HG02642 (cell line): ENCODE data around the gene USP28.
"Not testable (repeated sequence)": the region's sequence is repeated elsewhere in the genome, so short reads cannot be mapped to it uniquely, and the experiment has no call there.

ENCODE experiments used
- ATAC-seq: cut with Tn5 transposase; IDR thresholded peaks from one replicate; pipeline ENCODE4 v1.9.1; 2021; ENCODE audit warnings: mild to moderate bottlenecking; ENCODE audit not compliant: unreplicated experiment, poor library complexity

The USP28 gene

DNA sequence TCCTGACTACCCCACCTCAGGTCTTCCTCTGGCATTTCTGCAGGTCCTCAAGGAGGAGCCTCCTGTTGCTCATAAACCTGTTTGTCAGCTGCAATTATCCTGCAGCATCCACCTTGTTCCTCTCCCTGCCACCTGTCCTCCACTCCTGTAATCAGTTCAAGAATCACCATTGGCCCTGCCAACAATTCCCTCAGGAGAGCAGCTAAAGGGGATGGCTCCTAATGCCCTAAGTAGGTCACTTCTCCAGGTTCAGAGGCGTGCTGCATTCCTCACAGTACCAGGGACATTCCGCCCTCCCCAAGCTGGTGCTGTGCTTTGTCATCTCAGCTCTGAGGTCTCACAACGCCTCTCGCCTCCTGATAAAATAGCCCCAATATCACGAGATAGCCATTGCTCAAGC, 93.7 kb downstream of the USP28 start:
- ATAC-seq = no peak

DNA sequence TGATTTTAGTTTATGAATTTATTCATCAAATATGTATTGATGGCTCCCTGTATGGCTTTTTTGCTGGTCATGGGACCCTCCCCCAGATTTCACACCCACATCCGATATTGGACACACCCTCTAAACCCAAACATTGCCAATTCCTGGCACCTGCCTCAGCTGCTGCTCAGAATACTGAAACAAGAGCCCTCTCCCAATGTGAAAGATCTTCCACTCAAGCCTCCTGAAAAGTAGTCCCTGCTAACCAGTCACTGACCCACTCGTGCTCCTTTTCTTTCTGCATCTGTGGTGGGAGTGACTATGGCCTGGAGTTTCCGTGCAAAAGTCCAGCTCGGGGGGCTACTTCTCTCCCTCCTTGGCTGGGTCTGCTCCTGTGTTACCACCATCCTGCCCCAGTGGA, 95.9 kb downstream of the USP28 start, which contains the start of gene CLDN25:
CLDN25 (plus strand) TSS at position 301 of the 400 bp plus-strand sequence; CDS start at position 301, 0 bp downstream.
- ATAC-seq = no peak

DNA sequence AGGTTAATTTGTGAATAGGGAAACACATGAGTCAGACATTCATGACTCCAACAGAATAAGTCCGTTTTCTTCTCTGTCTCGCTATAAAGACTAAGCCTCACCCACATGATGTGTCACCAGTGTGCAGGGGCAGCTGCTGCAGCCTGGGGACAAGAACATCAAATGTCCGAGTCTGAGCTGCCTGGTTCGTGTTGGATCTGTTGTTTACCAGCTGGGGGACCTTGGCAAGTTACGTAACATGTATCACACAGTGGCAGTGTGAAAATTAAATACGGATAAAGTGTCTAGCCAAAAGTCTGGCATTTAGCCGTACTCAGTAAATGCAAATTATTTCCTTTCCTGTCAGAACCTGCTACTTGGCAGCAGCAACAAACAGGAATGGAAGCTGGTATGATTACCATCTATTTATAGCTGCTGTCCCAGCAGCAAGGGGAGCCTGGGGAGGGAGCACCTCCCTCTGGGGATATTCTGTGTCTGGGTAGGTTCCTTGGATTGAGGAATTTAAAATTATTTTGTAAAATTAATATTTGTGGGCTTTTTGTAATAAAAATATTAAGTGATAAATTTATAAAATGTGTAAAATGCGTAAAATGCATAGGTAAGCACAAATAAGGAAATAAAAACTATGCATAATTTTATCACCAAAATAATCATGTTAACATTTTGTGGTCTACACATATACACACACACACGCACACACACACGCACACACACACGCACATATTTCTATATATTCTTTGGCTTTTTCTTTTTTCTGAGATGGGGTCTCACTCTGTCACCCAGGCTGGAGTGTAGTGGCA, 97.1 kb downstream of the USP28 start:
- no peak for ATAC-seq

DNA sequence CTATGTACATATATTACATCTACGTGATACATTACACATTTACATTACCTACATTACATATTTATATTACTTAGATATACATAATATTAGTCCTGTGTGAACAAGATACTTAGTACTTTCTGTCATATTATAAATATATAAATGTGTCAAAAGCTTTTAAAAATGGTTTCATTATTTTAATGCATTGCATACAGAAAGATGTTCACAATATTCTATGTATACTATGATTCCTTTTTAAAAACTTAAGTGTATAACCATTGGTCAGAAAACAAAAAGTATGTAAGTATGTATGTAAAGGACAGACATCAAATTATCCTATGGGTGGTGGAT, 101.2 kb downstream of the USP28 start:
- no peak for ATAC-seq

DNA sequence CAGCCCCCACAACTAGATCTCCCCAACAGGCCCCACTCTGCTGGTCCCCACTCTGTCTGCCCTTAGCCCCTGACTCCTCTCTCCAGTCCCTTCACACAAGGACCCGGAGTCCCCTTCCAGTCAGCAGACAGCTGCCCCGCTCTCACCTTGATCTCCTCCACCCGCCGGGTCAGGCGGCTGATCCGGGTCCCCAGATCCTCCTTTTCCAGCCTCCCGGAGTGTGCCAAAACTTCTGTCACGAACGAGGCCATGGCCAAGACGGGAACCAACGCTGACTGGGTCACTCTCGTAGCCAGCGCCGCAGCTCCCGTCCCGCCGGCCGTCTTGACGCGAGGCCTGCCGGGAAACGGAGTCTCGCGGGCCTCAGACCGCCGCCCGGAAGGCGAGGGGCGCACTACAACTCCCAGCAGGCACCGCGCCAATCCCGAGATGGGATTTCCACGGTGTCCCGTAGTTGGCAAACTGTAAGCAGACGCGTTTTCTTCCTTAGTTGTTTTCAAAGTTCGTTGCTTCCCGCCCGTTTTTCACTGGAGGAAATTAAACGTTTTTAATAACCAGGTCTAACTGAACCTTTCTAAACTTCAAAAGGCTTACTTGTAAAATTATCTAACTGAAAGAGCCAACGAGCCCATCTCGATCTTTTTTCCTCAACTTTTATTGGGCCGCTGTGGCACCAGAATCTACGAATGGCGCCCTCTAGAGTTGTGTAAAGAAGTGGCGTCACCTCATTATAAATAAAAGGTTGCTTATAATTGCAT, 101.8 kb downstream of the USP28 start, which contains the start of gene ZW10:
ZW10 (minus strand) TSS at position 277 of the 758 bp plus-strand sequence; CDS start at position 251, 26 bp downstream.
- peak; percentile 99 for ATAC-seq

DNA sequence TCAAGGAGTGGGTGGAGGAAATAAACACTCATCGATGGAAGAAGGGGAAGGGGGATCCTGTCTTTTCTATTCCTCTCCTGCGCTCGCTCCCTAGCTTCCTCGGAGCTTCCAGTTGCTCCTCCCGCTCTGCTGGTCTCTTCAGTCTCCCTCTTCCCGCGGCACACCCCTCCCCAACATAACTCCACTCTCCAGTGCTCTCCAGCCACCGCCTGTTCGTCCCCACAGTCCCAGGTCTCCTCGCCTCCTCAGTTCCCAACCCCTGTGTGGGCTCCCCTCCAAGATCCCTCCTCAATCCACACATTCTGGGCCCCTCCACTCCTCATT, 102.3 kb downstream of the USP28 start:
- no peak for ATAC-seq

DNA sequence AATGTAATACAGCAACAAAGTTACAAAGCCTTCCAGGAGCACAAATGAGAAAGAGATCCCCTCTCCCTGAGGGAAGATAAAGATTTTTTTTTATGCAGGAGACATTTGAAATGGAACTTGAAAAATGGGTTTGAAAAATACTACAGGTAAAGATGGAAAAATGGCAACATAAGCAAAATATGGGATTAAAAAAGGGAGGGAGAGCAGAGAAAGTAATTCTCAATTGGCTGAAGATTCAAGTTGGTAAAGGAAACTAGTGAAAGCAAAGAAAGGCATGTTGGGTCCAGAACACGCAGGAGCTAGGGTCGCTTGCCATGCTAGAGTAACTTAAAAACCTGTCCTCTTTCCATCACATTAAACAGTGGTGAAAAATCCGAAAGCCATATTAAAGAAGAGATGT, 103.4 kb downstream of the USP28 start:
- no peak for ATAC-seq

DNA sequence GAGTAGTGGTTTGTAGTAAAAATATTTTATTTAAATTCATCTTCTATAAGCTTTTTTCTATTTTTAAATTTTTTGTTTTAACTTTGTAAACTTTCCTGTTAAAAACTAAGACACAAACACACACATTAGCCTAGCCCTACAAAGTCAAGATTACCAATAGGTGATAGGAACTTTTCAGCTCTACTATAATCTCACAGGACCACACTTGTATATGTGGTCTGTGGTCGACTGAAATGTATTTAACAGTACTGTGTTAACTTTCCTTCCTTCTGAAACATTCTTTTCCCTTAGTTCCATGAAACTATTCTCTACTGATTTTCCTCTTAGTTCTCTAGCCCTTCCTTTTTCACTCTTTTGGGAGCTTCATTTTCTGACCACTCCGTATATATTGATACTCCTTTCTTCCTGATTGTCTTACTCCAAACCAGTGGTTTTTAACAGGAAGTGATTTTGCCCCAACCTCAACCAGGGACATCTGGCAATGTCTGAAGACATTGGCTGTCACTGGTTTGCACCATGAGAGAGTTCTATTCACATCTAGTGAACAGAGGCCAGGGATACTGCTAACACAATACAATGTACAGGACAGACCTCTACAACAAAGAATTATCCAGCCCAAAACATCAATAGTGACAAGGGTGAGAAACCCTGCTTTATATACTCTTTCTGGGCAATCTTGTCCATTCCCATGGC, 110.7 kb downstream of the USP28 start:
- ATAC-seq = no peak

DNA sequence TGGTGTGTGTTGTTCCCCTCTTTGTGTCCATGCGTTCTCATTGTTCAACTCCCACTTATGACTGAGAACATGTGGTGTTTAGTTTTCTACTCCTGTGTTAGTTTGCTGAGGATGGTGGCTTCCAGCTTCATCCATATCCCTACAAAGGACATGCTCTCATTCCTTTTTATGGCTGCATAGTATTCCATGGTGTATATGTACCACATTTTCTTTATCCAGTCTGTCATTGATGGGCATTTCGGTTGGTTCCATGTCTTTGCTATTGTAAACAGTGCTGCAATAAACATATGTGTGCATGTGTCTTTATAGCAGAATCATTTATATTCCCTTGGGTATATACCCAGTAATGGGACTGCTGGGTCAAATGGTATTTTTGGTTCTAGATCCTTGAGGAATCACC, 112.3 kb downstream of the USP28 start:
- not testable (repeated sequence) for ATAC-seq

DNA sequence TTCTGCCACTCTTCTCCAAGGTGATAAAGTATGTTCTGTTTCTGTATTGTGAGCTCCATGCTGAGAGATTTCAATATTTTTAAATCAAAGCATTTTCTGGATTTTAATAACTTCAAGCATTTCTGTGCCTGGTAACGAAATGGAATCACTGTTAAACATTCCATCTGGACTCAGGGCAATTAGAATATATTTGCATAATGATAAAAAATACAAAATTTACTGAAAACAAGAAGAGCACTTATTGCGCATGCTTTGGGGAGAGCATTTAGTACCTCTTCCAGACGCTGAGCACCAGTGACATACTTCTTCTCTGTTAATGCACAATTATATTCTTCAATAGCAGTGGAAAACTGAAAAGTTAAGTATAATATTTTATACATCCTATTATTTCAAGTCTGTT, 115.1 kb downstream of the USP28 start:
- ATAC-seq = no peak

DNA sequence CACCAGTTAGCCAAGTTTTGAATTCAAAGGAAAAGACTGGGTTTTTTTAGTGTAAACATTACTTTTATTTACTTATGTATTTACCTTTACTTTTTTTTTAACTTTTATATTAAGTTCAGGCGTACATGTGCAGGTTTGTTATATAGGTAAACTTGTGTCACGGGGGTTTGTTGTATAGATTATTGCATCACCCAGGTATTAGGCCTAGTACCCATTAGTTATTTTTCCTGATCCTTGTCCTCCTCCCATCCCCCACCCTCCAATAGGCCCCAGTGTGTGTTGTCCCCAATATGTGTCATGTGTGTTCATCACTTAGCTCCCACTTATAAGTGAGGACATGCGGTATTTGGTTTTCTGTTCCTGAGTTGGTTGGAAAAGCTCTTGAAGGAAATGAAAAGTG, 122.4 kb downstream of the USP28 start:
- no peak for ATAC-seq
